Dermis microvascular lymphatic vessel endothelial cell (primary cell): ENCODE results near the gene VPS37B. TPM values are rescaled to one million over a fixed set of nuclear protein-coding genes. Genes with fewer than 3 reads are reported as not detected.
"Not testable (repeated sequence)": the region's sequence is repeated elsewhere in the genome, so short reads cannot be mapped to it uniquely, and the experiment has no call there.

ENCODE experiments used
- DNase-seq, 2 donors: peaks; one replicate each; pipeline versions ENCODE4 v3.0.0 to v3.0.0-alpha.2; 2010; ENCODE audit warnings: low read depth in 2 of 2
- total RNA-seq: library from RNA; depleted of rRNA; stranded (reverse); fragments of >200 nt; gene quantifications from 2 replicates; pipeline ENCODE4 v1.2.1, GENCODE V29; 2014

The VPS37B gene, protein sequence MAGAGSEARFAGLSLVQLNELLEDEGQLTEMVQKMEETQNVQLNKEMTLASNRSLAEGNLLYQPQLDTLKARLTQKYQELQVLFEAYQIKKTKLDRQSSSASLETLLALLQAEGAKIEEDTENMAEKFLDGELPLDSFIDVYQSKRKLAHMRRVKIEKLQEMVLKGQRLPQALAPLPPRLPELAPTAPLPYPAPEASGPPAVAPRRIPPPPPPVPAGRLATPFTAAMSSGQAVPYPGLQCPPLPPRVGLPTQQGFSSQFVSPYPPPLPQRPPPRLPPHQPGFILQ
- total RNA-seq = 10.5 and 16.6 TPM in 2 replicates

DNA sequence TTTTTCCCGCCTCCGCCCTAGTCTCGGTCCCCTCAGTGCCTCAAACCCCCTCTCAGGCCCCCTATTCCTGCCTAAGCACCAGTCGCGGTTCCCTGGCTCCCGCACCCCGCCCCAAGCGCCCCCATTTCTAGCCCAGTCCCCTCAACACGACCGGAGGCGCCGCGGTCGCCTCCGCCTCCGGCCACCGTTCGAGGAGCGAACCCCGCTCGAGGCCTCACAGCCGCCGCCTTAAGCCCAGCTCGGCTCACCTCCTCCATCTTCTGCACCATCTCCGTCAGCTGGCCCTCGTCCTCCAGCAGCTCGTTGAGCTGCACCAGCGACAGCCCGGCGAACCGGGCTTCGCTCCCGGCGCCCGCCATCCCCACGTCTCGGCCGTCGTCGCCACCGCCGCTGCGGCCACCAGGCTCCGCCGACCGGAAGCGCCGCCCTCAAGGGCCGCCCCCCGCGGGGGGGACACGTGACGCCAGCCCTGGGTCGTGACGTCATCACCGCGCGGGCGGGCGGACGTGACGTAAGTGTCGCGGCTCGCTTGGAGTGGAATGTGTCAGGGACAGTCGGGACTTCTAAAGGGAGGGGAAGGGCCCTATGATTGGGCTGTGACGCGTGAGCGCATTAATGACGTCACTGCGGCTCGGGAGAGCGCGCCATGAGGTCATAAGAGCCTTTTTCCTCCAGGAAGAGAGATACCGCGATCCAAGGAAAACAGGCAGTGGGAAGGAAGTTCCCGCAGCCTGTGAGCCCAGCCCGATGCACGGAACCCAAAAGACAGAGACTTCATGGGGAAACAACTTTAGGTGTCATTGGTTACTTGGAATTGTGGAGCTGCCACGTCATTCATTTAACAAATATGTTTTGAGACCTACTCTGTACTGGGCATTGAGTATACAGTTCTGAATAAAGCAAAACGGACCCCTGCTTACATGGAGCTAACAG lies at the start of gene VPS37B:
TSS of gene VPS37B (minus strand) at position 421 of the 933 bp plus-strand sequence. CDS start at position 359, 62 bp downstream.
- DNase-seq = peak; percentile 74 to 84

DNA sequence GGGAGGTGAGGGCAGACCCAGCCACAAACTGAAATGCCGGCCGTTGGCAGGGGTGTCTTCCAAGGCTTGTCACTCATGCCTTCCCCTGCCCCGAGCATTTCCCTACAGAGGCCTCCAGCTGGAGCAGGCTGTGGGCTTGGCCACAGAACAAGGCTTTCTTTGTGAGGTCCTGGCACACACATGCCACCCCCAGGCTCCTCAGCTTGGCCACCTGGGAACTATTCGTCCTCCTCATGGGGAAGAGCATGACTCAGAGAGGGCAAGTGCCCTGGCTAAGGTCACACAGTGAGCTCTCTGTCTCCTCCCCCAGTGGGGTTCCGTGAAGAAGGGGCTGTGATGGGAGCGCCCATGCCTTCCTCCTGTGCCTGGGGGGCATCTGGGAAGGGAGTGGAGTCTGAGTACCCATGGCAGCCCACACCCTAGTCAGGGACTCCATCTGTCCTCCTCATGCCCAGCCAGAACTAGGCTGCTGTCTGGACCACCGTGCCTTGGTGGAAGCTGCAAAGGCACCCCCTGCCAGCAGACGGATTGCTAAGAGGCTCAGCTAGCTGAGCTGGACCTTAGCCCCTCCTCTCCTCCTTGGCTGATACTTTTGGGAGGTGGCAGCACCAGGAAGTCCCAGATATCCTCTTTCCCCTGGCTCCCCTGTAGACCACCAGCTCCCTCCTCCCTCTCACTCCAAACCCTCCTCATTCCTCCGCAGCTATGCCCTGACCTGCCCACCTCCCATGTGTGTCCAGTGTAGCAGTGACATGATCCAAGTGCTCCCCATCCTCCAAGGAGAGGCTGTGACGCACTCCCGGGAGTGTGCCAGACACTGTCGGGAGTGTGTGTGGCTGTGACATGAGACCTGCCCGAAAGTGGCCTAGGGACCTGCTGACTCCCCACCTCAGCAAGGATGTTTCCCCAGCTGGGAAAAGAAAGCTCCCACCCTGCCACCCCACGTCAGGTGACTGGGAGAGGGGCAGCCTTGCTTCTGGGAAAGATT lies 49.0 kb upstream of the VPS37B start:
- peak in 1 of 2 donors; percentile 22 for DNase-seq

DNA sequence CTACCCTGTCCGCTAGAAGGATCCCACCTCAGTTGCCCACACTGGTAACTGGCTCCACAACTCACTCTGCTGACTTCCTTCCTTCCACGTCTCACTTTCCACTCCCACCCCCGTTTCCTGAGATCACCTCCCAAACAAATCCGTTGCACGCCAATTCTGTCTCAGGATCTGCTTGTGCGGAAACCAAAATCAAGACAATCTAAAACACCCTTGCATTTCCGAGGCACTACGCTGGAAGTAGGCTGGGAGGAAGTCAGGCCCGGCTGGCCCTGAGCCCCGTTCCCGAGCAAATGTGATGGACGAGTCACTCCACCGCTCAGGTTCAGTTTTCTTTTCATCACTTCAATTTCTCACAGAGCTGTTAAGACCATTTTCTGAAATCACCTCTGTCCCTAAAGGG lies 47.3 kb upstream of the VPS37B start:
- DNase-seq = peak; percentile 45 to 73

DNA sequence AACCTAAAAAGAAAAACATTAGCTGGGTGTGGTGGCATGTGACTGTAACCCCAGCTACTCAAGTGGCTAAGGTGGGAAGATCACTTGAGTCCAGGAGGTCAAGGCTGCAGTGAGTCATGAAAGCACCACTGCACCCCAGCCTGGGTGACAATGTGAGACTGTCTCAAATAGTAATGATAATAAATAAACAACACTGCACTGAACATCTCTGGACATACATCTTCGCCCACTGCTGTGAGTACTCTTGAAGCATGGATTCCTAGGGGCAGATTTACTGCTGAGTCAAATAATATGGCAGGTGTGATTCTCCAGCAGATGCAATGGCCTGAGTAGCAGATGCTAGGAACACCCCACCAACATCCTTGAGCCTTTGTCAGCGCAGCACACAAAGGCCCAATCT lies 46.7 kb upstream of the VPS37B start:
- no peak for DNase-seq

DNA sequence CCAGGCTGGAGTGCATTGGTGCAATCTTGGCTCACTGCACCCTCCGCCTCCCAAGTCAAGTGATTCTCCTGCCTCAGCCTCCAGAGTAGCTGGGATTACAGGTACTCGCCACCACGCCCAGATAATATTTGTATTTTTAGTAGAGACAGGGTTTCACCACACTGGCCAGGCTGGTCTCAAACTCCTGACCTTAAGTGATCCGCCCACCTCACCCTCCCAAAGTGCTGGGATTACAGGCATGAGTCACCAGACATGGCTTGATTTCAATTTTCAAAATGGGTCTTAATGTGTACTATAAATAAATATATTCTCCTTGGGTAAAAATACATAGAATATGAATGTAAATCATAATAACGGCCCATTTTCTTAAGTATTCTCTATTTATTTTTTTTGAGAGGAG lies 45.4 kb upstream of the VPS37B start:
- DNase-seq = not testable (repeated sequence)

DNA sequence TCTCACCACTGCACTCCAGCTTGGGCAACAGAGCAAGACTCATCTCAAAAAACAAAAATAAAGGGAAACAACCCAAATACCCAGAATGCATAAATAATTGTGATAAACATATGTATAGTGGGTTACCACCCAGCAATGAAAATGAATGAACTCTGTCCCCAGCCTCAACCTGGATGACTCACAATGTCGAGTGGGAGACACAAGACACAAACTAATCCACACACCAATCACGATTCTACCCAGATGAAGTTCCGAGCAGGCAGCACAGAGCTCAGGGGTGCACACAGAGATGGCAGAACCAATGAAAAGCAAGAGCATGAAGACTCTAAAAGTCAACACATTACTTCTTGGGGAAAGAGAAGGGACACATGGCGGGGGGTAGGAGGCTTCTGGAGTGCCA lies 43.2 kb upstream of the VPS37B start:
- DNase-seq = no peak

DNA sequence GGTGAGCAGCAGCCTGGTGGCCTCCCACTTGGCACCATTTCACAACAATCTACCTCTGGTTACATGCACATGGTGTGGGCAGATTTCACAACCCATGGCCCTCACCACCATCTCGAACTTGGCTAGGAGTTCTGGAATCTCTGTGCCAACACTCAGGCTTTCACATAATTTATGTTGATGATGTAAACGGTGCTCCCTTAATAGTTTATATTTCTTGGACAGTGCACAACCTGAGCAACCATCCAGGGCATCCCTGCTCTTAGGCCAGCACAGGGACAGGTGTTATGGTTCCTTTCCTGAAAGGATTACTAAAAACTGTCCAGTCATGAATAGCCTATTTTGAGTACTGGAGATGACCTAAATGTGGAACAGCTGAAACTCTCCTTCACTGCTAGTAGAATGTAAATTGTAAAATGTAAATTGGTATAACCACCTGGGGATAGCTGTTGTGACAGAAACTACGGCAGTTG lies 41.7 kb upstream of the VPS37B start:
- DNase-seq = no peak

DNA sequence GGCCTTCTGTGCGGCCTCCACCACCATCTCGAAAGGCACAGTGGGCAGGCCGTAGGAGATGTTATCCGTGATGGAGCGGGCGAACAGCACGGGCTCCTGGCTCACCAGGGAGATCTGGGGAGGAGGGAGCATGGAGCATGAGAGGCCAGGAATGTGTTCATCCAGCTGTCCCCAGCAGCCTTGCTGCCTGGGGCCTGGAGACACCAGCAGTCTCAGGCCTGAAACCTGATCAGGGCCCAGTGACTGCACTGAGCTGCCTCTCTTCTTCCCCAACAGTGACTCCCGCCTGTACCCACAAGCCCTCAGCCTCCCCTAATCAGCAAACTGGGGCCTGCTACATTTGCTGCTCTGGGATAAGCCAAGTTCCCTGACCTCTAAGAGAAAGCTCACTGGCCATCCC lies 39.4 kb upstream of the VPS37B start:
- no peak for DNase-seq

DNA sequence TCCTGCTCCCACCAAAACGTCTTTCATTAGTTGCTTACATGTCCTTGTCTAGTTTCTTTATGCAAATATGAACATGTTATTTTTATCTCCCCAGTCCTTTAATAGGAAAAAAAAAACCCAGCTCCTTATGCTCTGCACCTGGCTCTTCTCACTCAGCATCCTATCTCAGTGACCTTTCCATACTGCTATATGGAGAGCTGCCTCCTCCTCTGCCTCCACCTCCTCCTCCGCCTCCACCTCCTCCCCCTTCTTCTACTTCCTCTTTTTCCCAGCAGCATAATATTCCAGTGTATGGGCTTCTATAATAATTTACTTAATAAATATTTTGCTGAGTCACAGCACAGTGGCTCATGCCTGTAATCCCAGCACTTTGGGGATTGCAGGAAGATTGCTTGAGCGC lies 38.8 kb upstream of the VPS37B start:
- DNase-seq = no peak

DNA sequence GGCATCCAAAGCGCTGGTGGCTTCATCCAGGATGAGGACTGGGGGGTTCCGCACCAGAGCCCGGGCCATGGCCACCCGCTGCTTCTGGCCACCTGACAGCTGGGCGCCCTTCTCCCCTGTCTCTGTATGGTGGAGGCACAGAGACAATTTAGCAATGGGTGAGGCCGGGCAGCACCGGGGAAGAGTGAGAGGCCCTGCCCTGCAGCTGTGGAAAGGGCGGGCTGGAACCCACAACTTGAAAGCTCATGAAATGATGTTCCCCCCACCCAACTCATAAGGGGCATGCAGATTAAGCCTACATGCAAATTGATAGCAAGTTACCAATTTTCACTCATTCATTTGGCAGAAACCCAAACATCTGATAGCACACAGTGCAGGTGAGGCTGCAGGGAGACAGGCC lies 36.3 kb upstream of the VPS37B start:
- no peak for DNase-seq

DNA sequence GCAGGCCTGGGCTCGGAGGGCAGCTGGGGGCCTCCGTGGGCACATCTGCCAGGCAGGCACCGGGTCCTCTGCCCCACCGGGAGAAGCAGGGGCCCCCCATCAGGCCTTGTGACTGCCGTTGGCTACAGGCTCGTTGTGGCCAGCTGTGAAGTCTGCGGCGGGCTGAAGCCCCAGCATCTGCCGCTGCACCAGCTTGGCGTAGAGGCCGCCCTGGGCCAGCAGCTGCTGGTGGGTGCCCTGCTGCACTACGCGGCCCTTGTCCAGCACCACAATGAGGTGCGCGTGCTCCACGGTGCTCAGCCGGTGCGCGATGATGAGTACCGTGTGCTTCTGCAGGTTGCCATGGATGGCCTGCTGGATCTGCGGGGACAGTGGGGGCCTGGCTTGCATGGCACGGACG lies 33.9 kb upstream of the VPS37B start:
- DNase-seq = no peak

DNA sequence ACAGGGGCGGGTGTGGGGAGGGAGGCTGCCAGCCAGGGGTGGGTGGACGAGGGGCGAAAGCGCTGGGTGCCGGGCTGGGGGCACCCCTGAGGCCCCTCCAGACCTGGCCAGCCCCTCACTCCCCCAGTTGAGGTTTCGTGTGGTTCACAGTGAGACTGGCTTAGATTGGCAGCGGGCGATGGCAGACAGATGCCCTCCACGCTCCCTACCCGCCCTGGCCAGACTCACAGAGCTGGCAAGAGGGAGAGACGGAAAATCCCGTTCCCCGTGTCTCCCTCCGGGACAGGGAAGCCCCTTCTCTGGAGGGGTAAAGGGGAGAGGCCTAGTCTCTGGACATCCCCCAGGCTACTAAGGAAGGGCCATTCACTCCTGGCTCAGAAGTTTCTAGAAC lies 33.2 kb upstream of the VPS37B start:
- no peak for DNase-seq

DNA sequence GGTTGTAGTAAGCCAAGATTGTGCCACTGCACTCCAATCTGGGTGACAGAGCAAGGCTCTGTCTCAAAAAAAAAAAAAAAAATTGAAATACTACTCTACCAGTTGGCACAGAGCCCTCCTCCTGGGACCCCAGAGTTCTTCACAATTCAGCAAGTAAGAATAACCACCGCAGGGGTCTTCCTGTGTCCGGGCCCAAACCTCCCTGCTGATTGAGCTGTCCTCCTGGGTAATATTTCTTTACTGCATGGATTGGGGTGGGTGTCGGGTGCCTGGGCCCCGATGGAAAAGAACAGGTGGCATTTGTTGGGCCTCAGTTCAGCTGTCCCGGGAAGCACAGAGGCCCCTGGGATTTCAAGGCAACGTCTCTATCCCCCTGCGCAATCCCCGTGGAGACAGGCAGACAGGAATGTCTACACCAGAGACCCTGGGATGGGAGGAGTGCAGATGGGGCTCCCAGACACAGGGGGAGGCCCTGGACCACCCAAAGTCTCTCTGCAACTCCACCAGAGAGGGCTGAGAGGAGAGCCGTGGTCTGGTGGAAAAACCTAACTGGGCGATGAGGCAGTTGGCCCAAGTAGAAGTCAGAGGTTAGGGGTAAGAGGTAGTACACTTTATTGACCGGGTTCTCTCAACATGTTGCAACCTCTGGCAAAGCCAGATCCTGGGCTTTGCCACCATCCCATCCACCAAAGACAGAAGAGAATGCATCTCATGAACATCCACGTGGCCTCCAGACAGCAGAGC lies 32.7 kb upstream of the VPS37B start:
- DNase-seq = no peak

DNA sequence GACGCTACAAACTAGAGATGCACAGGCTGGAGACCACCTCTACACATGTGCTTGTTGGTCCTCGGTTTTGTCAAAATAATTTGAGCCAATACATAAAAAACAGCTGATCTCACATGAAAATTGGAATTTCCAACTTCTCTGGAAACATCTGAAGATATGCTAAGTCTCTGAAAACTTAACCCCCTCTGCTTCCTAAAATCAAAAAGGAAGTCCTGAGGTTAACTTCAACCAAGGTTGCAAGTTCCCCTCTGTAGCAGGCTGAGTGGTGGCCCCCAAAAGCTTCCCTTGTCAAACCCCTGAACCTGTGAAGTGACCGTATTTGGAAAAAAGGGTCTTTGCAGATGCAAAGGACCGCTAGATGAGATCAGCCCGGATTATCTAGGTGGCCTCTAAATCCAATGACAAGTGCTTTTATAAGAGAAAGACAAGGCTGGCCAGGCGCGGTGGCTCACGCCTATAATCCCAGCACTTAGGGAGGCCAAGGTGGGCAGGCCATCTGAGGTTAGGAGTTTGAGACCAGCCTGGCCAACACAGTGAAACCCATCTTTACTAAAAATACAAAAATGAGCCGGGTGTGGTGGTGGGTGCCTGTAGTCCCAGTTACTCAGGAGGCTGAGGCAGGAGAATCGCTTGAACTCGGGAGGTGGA lies 32.0 kb upstream of the VPS37B start:
- DNase-seq = no peak

DNA sequence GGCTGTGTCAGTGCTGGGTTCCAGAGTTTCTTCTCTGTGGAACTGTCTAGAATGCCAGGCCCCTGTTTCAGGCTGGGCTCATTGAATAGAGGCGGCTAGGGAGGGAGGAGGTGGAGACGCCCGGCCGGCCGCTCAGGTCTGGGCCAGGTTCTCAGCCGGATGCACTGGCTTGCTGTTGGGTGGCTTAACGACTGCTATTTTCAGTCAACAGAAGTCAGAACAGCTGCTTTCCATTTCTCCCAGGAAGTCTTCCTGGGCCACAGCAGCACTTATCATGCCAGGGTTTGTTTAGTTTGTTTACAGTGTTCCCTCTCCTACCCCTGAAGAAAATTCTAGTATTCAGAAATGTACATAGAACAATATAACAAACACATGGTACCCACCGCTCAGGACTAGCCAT lies 26.0 kb upstream of the VPS37B start:
- no peak for DNase-seq

DNA sequence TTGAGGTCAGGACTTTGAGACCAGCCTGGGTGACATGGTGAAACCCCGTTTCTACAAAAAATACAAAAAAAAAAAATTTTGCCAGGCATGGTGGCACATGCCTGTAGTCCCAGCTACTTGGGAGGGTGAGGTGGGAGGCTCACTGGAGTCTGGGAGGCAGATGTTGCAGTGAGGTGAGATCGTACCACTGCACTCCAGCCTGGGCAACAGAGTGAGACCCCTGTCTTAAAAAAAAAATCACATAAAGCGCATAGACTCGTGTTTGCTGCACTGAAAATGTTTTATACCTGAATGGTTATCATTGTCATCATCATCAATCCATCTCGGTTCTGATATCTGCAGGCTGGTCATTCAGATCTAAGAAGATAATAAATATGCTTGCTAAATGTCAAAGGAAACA lies 24.8 kb upstream of the VPS37B start:
- DNase-seq = no peak

DNA sequence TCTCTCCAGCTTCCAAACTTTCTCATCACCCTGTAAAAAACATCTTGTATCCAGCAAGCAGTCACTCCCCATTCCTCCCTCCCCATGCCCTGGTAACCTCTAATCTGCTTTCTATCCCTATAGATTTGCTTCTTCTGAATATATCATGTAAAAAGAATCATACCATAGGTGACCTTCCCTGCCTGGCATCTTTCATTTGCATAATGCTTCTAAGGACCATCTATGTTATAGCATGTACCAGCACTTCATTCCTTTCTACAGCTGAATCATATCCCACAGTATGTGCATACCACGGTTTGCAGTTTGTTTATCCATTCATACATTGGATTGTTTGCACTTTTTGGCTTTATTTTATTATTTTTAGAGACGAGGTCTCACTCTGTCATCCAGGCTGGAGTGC lies 22.9 kb upstream of the VPS37B start:
- no peak for DNase-seq

DNA sequence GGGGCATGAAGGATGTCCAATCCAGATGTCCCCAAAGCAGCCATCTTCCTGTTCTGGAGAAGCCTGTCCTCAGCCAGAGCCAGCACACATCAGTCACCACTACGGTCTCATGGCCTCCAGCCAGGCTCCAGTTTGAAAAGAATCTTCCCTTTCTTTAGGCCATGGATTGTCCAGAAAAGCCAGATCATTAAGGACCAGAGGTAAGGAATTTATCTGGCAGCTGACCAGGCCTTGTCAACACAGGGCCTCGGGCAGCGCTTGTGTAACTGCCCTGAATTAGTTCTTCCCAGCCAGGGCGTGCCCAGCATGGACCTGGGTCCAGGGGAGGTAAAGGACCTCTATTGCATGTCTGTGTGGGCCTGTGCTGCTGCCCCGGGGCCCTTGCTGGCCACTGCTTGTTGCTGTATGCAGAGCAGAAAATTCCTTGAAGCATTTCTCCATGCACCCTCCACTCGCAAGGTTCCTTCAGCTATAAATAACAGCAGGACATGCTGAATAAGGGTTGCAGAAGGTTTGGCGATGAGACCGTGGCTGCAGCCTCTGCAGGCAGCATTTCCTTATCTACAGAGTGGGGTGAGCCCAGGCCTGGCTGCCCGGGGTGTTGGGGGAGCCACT lies 21.7 kb upstream of the VPS37B start:
- no peak for DNase-seq

DNA sequence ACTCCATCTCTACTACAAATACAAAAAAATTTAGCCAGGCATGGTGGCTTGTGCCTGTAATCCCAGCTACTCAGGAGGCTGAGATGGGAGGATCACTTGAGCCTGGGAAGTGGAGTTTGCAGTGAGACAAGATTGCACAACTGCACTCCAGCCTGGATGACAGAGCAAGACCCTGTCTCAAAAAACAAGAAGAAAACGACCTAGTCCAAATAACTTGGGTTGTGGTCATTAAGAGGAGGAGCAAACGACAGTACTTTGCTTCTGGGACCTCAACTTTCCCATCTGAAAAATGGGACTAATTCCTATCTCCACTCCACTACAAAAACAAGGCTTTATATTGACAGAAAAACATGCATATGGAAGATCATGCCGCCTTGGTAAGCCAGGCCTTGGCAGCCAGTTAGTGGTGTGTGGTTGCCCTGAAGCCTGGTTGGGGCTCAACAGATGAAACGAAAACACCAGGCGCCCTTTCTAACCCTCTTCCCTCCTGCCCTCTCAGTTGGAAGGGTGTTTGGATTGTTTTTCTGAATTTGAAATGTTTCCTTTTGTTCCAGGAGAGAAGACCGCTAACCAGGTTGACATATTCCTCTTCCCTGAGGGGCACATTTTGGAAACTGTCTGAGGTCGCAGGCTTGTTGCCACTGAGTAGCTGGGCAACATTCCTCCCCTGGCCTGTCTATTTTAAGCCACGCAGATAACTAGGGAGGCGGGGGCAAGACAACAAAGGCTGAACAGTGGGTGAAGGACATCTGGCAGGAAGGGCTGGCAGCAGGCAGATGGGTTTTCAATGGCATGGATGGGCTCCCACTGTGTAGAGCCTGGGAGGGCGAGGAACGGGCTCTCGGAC lies 13.7 kb upstream of the VPS37B start:
- DNase-seq = no peak
